A549 (cell line): ENCODE data around the gene ENTHD1. TPM values are rescaled to one million over a fixed set of nuclear protein-coding genes. Genes with fewer than 3 reads are reported as not detected.

Source experiments
- ATAC-seq, 2 experiments: fragments of 200-7000 bp in 1 of 2; fragments of >200 bp in 1 of 2; cut with Nextera tagmentation in 1 of 2; cut with Tn5 transposase in 1 of 2; 3 replicates each; pipeline versions ENCODE4 v1.8.0 to v1.9.1; 2018 to 2020; ENCODE audit warnings: mild to moderate bottlenecking in 1 of 2, moderate library complexity in 1 of 2
- CTCF ChIA-PET: fragments of 300-600 bp; sonication (Branson Sonifier 250); formaldehyde crosslinking; extraction: SDS; loops from one replicate; lab custom pipeline; 2021; ENCODE audit warnings: antibody characterized with exemption, inconsistent platforms; lab: Yijun Ruan, JAX
- POLR2A ChIA-PET: fragments of 350-600 bp; formaldehyde crosslinking; extraction: SDS; loops from one replicate; lab custom pipeline; 2021; ENCODE audit warnings: antibody characterized with exemption, inconsistent platforms; lab: Yijun Ruan, JAX
- DNase-seq, 2 experiments: peaks; one replicate each; pipeline versions ENCODE4 v3.0.0 to v3.0.0-alpha.2; 2011 to 2016; ENCODE audit warnings: low read depth in 1 of 2, low spot score in 1 of 2
- FAIRE-seq: peaks from 2 replicates; lab custom pipeline; 2011; peaks lifted over from hg19 to GRCh38; lab: Jason Lieb, UNC
- H3K27ac ChIP-seq, 2 experiments: fragments of >200 bp; sonication (Bioruptor Twin); formaldehyde crosslinking; 3 replicates each; pipeline ENCODE4 v1.5.1; 2016 to 2017
- H3K4me1 ChIP-seq: fragments of >200 bp; sonication (Bioruptor Twin); formaldehyde crosslinking; 3 replicates; pipeline ENCODE4 v1.6.1; 2016
- H3K4me2 ChIP-seq: fragments of >200 bp; sonication (Bioruptor Twin); formaldehyde crosslinking; 3 replicates; pipeline ENCODE4 v1.6.1; 2016
- H3K4me3 ChIP-seq: fragments of >200 bp; sonication (Bioruptor Twin); formaldehyde crosslinking; 3 replicates; pipeline ENCODE4 v1.5.1; 2016
- H3K9me3 ChIP-seq: fragments of >200 bp; sonication (Bioruptor Twin); formaldehyde crosslinking; 3 replicates; pipeline ENCODE4 v1.6.1; 2016
- BCL3 ChIP-seq: fragments of >200 bp; sonication (Bioruptor Twin); formaldehyde crosslinking; IDR thresholded peaks from 3 replicates; pipeline ENCODE4 v1.6.1; 2016
- BHLHE40 ChIP-seq: IDR thresholded peaks from 2 replicates; pipeline ENCODE4 v1.6.1; 2012; ENCODE audit warnings: low read depth, low read length, inconsistent platforms
- CEBPB ChIP-seq, 2 experiments: fragments of >200 bp in 1 of 2; sonication (Bioruptor Twin) in 1 of 2; formaldehyde crosslinking in 1 of 2; IDR thresholded peaks; 2 replicates each; pipeline ENCODE4 v1.6.1; 2012 to 2016
- CHD4 ChIP-seq: fragments of 200-600 bp; sonication (generic); IDR thresholded peaks from 2 replicates; pipeline ENCODE4 v1.6.1; 2016; ENCODE audit warnings: antibody characterized with exemption, mild to moderate bottlenecking, borderline replicate concordance
- EHMT2 ChIP-seq: fragments of 200-600 bp; sonication (generic); IDR thresholded peaks from 2 replicates; pipeline ENCODE4 v1.6.1; 2016; ENCODE audit warnings: antibody characterized with exemption, low read depth, mild to moderate bottlenecking, moderate library complexity
- EP300 ChIP-seq, 2 experiments: fragments of >200 bp; sonication (Bioruptor Twin); formaldehyde crosslinking; IDR thresholded peaks; 2 replicates in 1 of 2; 3 replicates in 1 of 2; pipeline ENCODE4 v1.6.1; 2016 to 2017
- FOXS1 ChIP-seq: fragments of 250-450 bp; sonication (Bioruptor Pico); IDR thresholded peaks from 2 replicates; pipeline ENCODE4 v1.5.0; 2020; ENCODE audit warnings: mild to moderate bottlenecking, moderate library complexity
- HOXB13 ChIP-seq: fragments of 250-450 bp; sonication (Bioruptor Pico); IDR thresholded peaks from 2 replicates; pipeline ENCODE4 v1.5.0; 2020; ENCODE audit warnings: low read depth, mild to moderate bottlenecking, moderate library complexity
- KDM1A ChIP-seq: fragments of 200-600 bp; sonication (generic); IDR thresholded peaks from 2 replicates; pipeline ENCODE4 v1.6.1; 2016; ENCODE audit warnings: low read depth, mild to moderate bottlenecking
- MAFK ChIP-seq: fragments of 450-650 bp; IDR thresholded peaks from 2 replicates; pipeline ENCODE4 v1.6.1; 2014; ENCODE audit not compliant: partially characterized antibody
- NFE2L2 ChIP-seq: fragments of 150-350 bp; conservative IDR thresholded peaks from 2 replicates; pipeline ENCODE4 v1.6.1; 2014; ENCODE audit warnings: low read length
- NPAS2 ChIP-seq: fragments of 250-450 bp; sonication (Bioruptor Pico); IDR thresholded peaks from 2 replicates; pipeline ENCODE4 v1.8.0; 2022; ENCODE audit warnings: mild to moderate bottlenecking, moderate library complexity, borderline replicate concordance
- PBX3 ChIP-seq: IDR thresholded peaks from 2 replicates; pipeline ENCODE4 v1.6.1; 2012
- RAD21 ChIP-seq, 2 experiments: fragments of >200 bp in 1 of 2; sonication (Bioruptor Twin) in 1 of 2; formaldehyde crosslinking in 1 of 2; IDR thresholded peaks in 1 of 2; conservative IDR thresholded peaks in 1 of 2; 2 replicates in 1 of 2; 3 replicates in 1 of 2; pipeline ENCODE4 v1.6.1; 2012 to 2018; ENCODE audit warnings: inconsistent platforms in 1 of 2
- RARB ChIP-seq: fragments of 250-450 bp; sonication (Bioruptor Pico); IDR thresholded peaks from 2 replicates; pipeline ENCODE4 v1.8.0; 2021; ENCODE audit warnings: mild to moderate bottlenecking, moderate library complexity
- RCOR1 ChIP-seq: fragments of 150-350 bp; IDR thresholded peaks from 2 replicates; pipeline ENCODE4 v1.6.1; 2014; ENCODE audit warnings: antibody characterized with exemption, low read length, low read depth
- REST ChIP-seq: fragments of 200-600 bp; sonication (generic); IDR thresholded peaks from 2 replicates; pipeline ENCODE4 v1.6.1; 2016; ENCODE audit warnings: antibody characterized with exemption, mild to moderate bottlenecking, moderate library complexity
- RNF2 ChIP-seq: fragments of 200-600 bp; sonication (generic); IDR thresholded peaks from 2 replicates; pipeline ENCODE4 v1.6.1; 2016; ENCODE audit warnings: low read depth, mild to moderate bottlenecking, antibody characterized with exemption, moderate library complexity, borderline replicate concordance
- TFCP2L1 ChIP-seq: fragments of 250-450 bp; sonication (Bioruptor Pico); IDR thresholded peaks from 2 replicates; pipeline ENCODE4 v1.5.0; 2021; ENCODE audit warnings: mild to moderate bottlenecking
- WGBS: methylation state at CpG from one replicate; pipeline ENCODE4 v1.1.6; 2017; ENCODE audit errors: missing lambda C conversion rate; 5-methylcytosine and 5-hydroxymethylcytosine counted together
- polyA plus RNA-seq, 4 experiments: library from polyadenylated mRNA; depleted of rRNA in 3 of 4; stranded (reverse); fragments of >200 nt; fragmentation: RNase III in 1 of 4; extraction: RNeasy Plus Mini Kit Qiagen cat#74134 plus additional on column Dnase treatment in 1 of 4; gene quantifications; 2 replicates in 3 of 4; 3 replicates in 1 of 4; pipeline ENCODE4 v1.2.3, GENCODE V29; 2011 to 2017

The ENTHD1 gene
- polyA plus RNA-seq, 2 of the 4 experiments (the other 2 are of a cell fraction): not detected

- TF ChIP-seq BCL3: no peak
- TF ChIP-seq, all 56 proteins: peak for 0
Measured at GRCh38 chr22:39806109-39806508, 87.5 kb downstream of the ENTHD1 start (continued).

GRCh38 chr22:39805117-39805516, 88.4 kb downstream of the ENTHD1 start:
- no peak overlapping the region for H3K27ac ChIP-seq
- H3K4me3 ChIP-seq: no peak overlapping the region
- TF ChIP-seq EHMT2: no peak
- no peak for TF ChIP-seq PBX3
- TF ChIP-seq EP300 (IDR thresholded peaks at IDR 0.05): no peak
- no peak for TF ChIP-seq KDM1A
- TF ChIP-seq NFE2L2: no peak
- TF ChIP-seq HOXB13: no peak
- no peak for TF ChIP-seq FOXS1
- TF ChIP-seq CEBPB (IDR thresholded peaks at IDR 0.05): no peak
- no peak for TF ChIP-seq REST
- no peak for TF ChIP-seq NPAS2
- no peak for TF ChIP-seq BHLHE40
- TF ChIP-seq RAD21 (conservative IDR thresholded peaks at IDR 0.05 in 1 of 2, IDR thresholded peaks at IDR 0.05 in 1 of 2): no peak
- no peak for TF ChIP-seq MAFK
- no peak for TF ChIP-seq CHD4
- no peak for TF ChIP-seq RNF2
- no peak for TF ChIP-seq TFCP2L1
- WGBS: 30% methylated on average over 5 of the region's 5 CpGs
- no peak for FAIRE-seq
- no peaks in the 10 kb centered on the region for H3K9me3 ChIP-seq
- DNase-seq: no peak
- ATAC-seq: no peak
- no peak overlapping the region for H3K4me2 ChIP-seq
- H3K4me1 ChIP-seq: no peaks in the 10 kb centered on the region
- ChIA-PET CTCF (no interaction called here), POLR2A (no interaction called here)

- no peak for ATAC-seq
- Histone ChIP-seq H3K4me2 (no peak overlapping the region), H3K27ac (no peak overlapping the region), H3K4me1 (no peaks in the 10 kb centered on the region), H3K4me3 (no peak overlapping the region), H3K9me3 (peaks cover 8% of the 10 kb centered on the region)
- WGBS: 32% methylated on average over 4 of the region's 4 CpGs
- DNase-seq: no peak
- no peak for FAIRE-seq
- POLR2A ChIA-PET: no interaction called here
- TF ChIP-seq RARB (CRISPR knock-in tag) (no peak), RCOR1 (no peak)
- CTCF ChIA-PET: interaction anchor here (0.7 kb wide), 1 partner anchor 267 kb away, joined by 3 read pairs; no protein-coding TSS in a partner anchor
Measured at GRCh38 chr22:39802682-39803081, 90.9 kb downstream of the ENTHD1 start.
